MM.1S (cell line): ENCODE data around the gene PADI4.

Experiments
- DNase-seq: peaks from one replicate; pipeline ENCODE4 v3.0.0-alpha.2; 2015
- H2AFZ ChIP-seq: fragments of 300-600 bp; sonication (generic); 2 replicates; pipeline ENCODE4 v1.6.0; 2016; ENCODE audit warnings: antibody characterized with exemption, low read length
- H3F3A ChIP-seq: fragments of 300-600 bp; sonication (generic); 2 replicates; pipeline ENCODE4 v1.6.1; 2016; ENCODE audit warnings: mild to moderate bottlenecking, antibody characterized with exemption, low read length, moderate library complexity, mixed read lengths; ENCODE audit not compliant: insufficient read depth
- H3K27ac ChIP-seq: fragments of 300-600 bp; sonication (generic); 2 replicates; pipeline ENCODE4 v1.5.1; 2016; ENCODE audit warnings: mild to moderate bottlenecking, low read length
- H3K27me3 ChIP-seq: fragments of 300-600 bp; sonication (generic); replicated peaks from 2 replicates; pipeline ENCODE4 v1.6.0; 2016; ENCODE audit warnings: low read length; ENCODE audit not compliant: insufficient read depth
- H3K36me3 ChIP-seq: fragments of 300-600 bp; sonication (generic); replicated peaks from 2 replicates; pipeline ENCODE4 v1.6.1; 2016; ENCODE audit warnings: mild to moderate bottlenecking, low read length, mixed read lengths; ENCODE audit not compliant: insufficient read depth
- H3K4me1 ChIP-seq: fragments of 300-600 bp; sonication (generic); 2 replicates; pipeline ENCODE4 v1.6.1; 2016; ENCODE audit warnings: low read length, mixed read lengths
- H3K4me2 ChIP-seq: fragments of 300-600 bp; sonication (generic); 2 replicates; pipeline ENCODE4 v1.6.0; 2016; ENCODE audit warnings: low read depth, low read length
- H3K4me3 ChIP-seq: fragments of 300-600 bp; sonication (generic); 2 replicates; pipeline ENCODE4 v1.5.1; 2016; ENCODE audit warnings: low read length, mixed read lengths
- H3K79me2 ChIP-seq: fragments of 300-600 bp; sonication (generic); 2 replicates; pipeline ENCODE4 v1.6.1; 2016; ENCODE audit warnings: mixed run types, low read length, mixed read lengths
- H3K9ac ChIP-seq: fragments of 300-600 bp; sonication (generic); 2 replicates; pipeline ENCODE4 v1.6.1; 2016; ENCODE audit warnings: low read length, mixed read lengths
- H3K9me2 ChIP-seq: fragments of 300-600 bp; sonication (generic); replicated peaks from 2 replicates; pipeline ENCODE4 v1.6.1; 2016; ENCODE audit warnings: mild to moderate bottlenecking, low read length, mixed read lengths; ENCODE audit not compliant: insufficient read depth
- H3K9me3 ChIP-seq: fragments of 300-600 bp; sonication (generic); replicated peaks from 2 replicates; pipeline ENCODE4 v1.6.1; 2016; ENCODE audit warnings: mild to moderate bottlenecking, low read length, mixed read lengths; ENCODE audit not compliant: insufficient read depth
- H4K20me1 ChIP-seq: fragments of 300-600 bp; sonication (generic); 2 replicates; pipeline ENCODE4 v1.6.1; 2016; ENCODE audit warnings: mild to moderate bottlenecking, low read length, moderate library complexity, mixed read lengths; ENCODE audit not compliant: insufficient read depth
- CTCF ChIP-seq: fragments of 300-600 bp; sonication (generic); IDR thresholded peaks from 2 replicates; pipeline ENCODE4 v1.5.1; 2016; ENCODE audit warnings: antibody characterized with exemption, low read length, mixed read lengths
- EZH2 ChIP-seq: fragments of 300-600 bp; sonication (generic); optimal IDR thresholded peaks from 2 replicates; pipeline ENCODE3; 2017; ENCODE audit warnings: low read depth, mild to moderate bottlenecking, antibody characterized with exemption, low read length, mixed read lengths
- EZH2phosphoT487 ChIP-seq: fragments of 300-600 bp; sonication (generic); IDR thresholded peaks from 2 replicates; pipeline ENCODE4 v1.6.1; 2018; ENCODE audit warnings: antibody characterized with exemption, low read length

Gene PADI4

GRCh38 chr1:17355898-17356297, 47.9 kb downstream of the PADI4 start:
- no peaks in the 10 kb centered on the region for H3K36me3 ChIP-seq
- DNase-seq: no peak
- no peaks in the 10 kb centered on the region for H4K20me1 ChIP-seq
- H3F3A ChIP-seq: no peaks in the 10 kb centered on the region
- H3K4me3 ChIP-seq: no peak overlapping the region
- H3K79me2 ChIP-seq: no peaks in the 10 kb centered on the region
- peaks cover 90% of the 10 kb centered on the region for H3K27me3 ChIP-seq
- H2AFZ ChIP-seq: no peak overlapping the region
- TF ChIP-seq EZH2: no peak
- TF ChIP-seq EZH2phosphoT487: no peak
- TF ChIP-seq CTCF: no peak
- no peaks in the 10 kb centered on the region for H3K4me1 ChIP-seq
- H3K9ac ChIP-seq: no peak overlapping the region
- no peak overlapping the region for H3K27ac ChIP-seq
- H3K9me2 ChIP-seq: no peaks in the 10 kb centered on the region
- no peaks in the 10 kb centered on the region for H3K9me3 ChIP-seq
- no peak overlapping the region for H3K4me2 ChIP-seq

- Histone ChIP-seq H3K9me2 (no peaks in the 10 kb centered on the region), H3K79me2 (no peaks in the 10 kb centered on the region), H4K20me1 (no peaks in the 10 kb centered on the region), H3K27ac (no peak overlapping the region), H3K4me1 (no peaks in the 10 kb centered on the region), H3K4me3 (no peak overlapping the region), H3F3A (no peaks in the 10 kb centered on the region), H3K9me3 (no peaks in the 10 kb centered on the region), H3K27me3 (peaks cover 90% of the 10 kb centered on the region), H3K4me2 (no peak overlapping the region), H3K9ac (no peak overlapping the region), H3K36me3 (no peaks in the 10 kb centered on the region), H2AFZ (no peak overlapping the region)
- DNase-seq: no peak
- TF ChIP-seq EZH2 (no peak), EZH2phosphoT487 (no peak), CTCF (no peak)
Measured at GRCh38 chr1:17356387-17357026, 48.5 kb downstream of the PADI4 start.

GRCh38 chr1:17358557-17358956, 50.6 kb downstream of the PADI4 start:
- no peak overlapping the region for H2AFZ ChIP-seq

More at GRCh38 chr1:17358557-17358956, 50.6 kb downstream of the PADI4 start:
- no peak overlapping the region for H3K4me3 ChIP-seq
- no peaks in the 10 kb centered on the region for H3K9me2 ChIP-seq
- no peaks in the 10 kb centered on the region for H4K20me1 ChIP-seq
- no peak overlapping the region for H3K4me2 ChIP-seq
- no peaks in the 10 kb centered on the region for H3F3A ChIP-seq
- no peak overlapping the region for H3K9ac ChIP-seq
- no peak for TF ChIP-seq EZH2phosphoT487
- TF ChIP-seq EZH2: no peak
- no peak for TF ChIP-seq CTCF
- H3K36me3 ChIP-seq: no peaks in the 10 kb centered on the region
- H3K9me3 ChIP-seq: no peaks in the 10 kb centered on the region
- peaks cover 88% of the 10 kb centered on the region for H3K27me3 ChIP-seq
- no peak for DNase-seq
- no peaks in the 10 kb centered on the region for H3K4me1 ChIP-seq
- H3K27ac ChIP-seq: no peak overlapping the region
- H3K79me2 ChIP-seq: no peaks in the 10 kb centered on the region
